Inflammatory macrophage treated with lipopolysaccharide for 4 hours (primary cell): ENCODE results near the gene CCDC40.
"Not testable (repeated sequence)": the region's sequence is repeated elsewhere in the genome, so short reads cannot be mapped to it uniquely, and the experiment has no call there.

ENCODE experiments used
- DNase-seq: peaks from one replicate; pipeline ENCODE4 v3.0.0-alpha.2; 2020

CCDC40 gene

DNA sequence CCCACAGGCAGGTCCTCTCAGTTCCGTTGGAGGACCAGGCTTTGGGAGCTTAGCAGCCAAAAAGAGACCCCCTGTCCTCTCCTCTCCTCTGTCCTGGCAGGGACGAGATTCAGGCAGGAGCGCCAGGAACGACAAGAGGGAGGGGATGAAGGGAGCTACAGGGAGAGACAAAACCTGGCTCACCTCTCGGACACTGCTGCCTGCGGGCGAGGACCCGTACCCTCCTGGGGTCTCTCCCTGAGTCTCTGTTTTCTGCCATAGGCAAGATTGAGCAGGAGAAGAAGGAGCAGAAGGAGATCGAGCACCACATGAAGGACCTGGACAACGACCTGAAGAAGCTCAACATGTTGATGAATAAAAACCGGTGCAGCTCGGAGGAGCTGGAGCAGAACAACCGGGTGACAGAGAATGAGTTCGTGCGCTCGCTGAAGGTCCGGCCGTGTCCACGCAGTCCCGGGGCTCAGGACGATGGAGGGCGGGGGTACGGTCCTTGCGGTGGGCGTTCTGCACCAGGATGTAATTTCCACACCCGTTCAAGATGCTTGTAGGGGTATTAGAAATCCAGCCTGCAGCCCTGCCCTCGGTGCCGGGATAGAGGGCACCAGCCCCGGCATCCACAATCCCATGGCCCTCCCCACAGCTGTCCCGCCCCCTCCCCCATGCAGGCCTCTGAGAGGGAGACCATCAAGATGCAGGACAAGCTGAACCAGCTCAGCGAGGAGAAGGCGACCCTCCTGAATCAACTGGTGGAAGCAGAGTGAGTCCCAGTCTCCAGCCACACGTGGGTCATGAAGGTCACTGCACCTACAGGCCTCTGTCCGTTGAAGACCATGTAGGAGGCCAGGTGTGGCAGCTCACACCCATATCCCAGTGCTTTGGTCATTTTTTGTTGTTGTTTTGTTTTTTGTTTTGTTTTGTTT is 51.2 kb downstream of the CCDC40 start:
- DNase-seq, result no peak

DNA sequence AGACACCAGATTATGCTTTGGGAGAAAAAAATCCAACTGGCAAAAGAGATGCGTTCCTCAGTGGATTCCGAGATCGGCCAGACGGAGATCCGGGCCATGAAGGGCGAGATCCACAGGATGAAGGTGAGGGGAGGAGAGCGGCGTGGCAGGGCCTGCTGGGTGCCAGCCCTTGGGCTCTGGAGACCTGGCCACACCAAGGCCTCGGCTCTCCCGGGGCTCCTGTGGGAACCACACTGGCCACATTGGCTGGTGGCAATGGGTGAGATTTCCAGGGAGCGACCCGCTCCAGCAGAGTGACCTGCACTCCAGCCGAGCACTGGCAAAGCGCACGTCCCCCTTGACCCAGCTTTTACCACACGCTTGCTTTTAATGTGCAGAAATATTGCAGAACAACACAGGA is 53.3 kb downstream of the CCDC40 start:
- DNase-seq, result no peak

DNA sequence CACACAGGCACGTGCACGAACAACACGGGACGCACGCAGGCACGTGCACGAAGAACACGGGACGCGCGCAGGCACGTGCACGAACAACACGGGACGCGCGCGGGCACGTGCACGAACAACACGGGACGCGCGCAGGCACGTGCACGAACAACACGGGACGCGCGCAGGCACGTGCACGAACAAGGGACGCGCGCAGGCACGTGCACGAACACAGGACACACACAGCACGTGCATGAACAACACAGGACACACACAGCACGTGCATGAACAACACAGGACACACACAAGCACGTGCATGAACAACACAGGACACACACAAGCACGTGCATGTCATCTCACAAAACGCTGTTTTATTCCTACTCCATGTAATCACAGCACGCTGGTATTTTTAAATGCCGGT is 53.7 kb downstream of the CCDC40 start:
- DNase-seq, result not testable (repeated sequence)

DNA sequence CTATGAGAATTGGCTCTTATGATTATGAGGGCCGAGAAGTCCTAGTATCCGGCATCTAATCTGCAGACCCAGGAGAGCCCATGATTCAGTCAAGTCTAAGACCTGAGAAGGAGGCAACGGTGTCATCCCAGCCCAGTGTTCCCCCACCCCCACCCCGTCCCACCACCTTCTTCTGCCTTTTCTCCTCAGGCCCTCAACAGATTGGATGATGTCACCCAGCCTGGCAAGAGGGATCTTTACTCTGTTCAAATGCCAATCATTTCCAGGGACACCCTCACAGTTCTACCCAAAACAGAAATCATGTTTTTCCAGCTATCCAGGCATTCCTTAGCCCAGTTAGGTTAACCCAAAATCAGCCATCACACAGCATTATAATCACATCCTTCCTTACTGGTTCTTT is 54.9 kb downstream of the CCDC40 start:
- DNase-seq, result peak; percentile 25

DNA sequence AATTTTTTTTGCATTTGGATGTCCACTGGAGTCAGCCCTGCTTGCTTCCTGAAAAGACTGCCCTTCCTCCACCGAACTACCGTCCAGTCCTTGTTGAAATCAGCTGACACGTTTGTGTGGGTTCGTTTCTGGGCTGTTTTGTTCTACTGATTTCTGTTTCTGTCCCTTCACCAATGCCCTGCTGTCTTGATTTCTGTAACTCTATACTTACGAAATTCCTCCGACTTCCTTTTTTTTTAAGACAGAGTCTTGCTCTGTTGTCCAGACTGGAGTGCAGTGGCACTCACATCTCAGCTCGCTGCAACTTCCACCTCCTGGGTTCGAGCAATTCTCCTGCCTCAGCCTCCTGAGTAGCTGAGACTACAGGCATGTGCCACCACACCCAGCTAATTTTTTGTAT is 56.5 kb downstream of the CCDC40 start:
- DNase-seq, result peak; percentile 97

DNA sequence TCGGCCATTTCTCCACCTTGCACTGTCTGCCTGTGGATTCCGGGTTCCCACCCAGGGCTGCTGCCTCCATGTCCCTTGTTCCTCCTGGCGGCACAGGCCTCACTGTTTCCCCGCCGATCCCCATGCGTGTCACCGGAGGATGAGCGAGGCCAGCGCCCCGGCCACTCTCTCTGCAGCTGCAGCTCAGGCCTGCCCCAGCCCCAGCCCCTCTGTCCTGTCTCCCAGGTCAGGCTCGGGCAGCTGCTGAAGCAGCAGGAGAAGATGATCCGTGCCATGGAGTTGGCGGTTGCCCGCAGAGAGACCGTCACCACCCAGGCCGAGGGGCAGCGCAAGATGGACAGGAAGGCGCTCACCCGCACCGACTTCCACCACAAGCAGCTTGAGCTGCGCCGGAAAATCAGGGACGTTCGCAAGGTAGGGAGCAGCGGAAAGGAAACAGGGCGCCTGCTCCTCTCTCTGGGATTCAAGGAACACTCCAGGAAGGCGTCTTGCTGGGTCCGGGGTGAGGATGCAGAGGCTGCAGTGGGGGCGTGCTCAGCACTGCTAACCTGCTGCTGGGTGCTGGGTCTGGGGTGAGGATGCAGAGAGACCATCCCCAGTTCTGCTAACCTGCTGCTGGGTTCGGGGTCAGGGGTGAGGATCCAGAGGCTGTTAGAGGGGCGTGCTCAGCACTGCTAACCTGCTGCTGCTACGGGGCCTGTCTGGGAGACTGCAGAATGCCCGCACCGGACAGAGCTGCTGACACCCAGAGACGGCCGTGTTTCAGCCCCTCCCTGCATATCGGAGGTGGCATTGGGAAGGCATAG is 58.8 kb downstream of the CCDC40 start:
- no peak for DNase-seq

DNA sequence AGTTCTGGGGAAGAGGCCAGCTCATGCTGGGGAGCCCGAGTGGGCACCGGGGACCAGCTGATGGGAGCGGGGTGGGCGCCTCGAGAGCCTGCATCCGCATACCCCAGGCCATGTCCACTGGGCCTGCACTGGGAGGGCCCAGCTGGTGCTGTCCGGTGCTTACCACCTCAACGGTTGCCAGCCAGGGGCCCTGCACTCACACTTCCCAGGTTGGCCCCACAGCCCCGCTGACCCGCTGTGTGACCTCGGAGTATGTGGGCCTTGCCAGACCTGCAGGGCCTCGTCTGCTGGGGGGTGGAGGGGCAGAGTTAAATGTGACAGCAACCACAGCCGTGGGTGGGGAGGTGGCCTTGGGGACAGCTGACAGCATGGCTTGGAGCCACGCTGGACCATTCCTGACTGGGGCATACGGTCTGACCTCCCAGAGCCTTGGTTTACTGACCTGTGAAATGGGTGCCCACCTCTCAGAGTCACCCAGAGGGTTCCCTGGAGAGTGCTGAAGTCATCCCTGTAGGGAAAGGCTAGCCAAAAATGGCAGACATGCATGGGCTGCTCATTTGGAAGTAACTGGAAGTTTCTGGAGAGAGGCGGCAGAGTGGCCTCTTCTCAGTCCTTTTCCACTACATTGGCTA is 59.5 kb downstream of the CCDC40 start:
- DNase-seq, result no peak

DNA sequence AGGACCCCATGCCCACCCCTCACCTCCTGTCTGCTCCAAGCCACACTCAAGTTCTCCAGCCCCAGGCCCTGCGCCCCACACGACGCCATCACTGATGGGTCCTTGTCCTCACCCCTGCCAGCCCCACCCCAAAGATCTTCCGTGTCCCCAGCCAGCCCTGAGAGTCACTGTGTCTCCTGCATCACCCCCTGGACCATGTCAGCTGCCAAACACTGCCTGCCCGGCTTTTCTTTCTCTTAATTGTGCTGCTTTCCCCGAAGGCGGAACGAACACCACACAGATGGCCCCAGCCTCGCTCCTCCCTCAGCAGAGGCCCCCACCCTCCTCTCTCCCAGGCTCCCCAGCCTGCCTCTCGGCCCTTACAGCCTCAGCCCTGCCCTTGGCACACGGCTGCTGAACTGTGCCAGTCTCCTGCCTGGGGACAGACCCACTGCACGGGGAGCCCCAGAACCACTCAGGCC is 60.1 kb downstream of the CCDC40 start:
- no peak for DNase-seq

DNA sequence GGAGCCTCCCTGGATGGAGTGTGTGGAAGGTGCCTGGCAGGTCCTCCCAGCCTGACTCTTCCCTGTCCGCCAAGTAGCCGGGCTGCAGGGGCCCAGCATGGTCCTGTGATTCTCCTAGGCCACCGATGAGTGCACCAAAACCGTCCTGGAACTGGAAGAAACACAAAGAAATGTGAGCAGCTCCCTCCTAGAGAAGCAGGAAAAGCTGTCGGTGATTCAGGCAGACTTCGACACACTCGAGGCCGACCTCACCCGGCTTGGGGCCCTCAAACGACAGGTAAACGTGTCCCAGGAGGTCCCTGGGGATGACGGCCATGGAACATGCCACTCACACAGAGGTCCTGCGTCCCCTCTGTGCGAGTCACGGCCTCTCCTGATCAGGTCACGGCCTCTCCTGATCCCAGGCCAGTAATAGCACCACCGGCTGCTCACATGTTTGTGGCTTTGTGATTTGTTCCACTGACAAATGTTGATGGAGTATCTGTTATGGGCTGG is 60.7 kb downstream of the CCDC40 start:
- DNase-seq, result no peak

DNA sequence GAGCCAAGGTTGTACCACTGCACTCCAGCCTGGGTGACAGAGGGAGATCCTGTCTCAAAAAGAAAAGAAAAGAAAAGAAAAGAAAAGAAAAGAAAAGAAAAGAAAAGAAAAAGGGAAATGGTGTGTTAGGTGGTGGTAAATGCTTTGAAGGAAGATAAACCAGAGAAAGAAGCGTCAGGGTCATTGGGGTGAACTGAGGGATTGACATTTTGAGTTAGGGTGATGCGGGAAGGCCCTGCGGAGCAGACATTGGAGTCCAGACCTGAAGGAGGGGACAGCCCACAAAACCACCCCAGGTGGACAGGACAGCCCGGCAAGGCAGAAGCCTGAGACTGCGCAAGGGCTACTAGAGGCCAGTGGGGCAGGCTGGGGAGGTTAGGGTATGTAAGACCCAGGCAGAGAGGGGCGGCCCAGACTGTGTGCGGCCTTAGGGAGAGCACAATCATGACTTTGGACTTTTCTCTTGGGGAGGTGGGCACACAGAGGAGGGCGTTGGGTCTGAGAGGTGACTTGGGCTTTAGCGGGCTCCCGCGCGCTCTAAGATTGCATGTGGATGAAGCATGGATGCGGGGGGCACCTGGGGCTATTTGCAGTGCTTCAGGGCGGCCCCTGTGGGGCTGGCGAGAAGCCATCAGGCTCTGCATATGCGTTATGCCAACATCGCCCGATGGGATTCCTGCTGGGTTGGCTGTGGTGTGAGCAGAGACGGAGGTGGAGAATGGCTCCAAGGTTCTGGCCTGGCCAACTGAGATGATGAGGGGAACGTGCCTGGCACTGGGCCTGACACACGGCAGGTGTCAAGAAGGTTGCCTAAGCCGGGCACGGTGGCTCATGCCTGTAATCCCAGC is 61.6 kb downstream of the CCDC40 start:
- DNase-seq, result no peak

DNA sequence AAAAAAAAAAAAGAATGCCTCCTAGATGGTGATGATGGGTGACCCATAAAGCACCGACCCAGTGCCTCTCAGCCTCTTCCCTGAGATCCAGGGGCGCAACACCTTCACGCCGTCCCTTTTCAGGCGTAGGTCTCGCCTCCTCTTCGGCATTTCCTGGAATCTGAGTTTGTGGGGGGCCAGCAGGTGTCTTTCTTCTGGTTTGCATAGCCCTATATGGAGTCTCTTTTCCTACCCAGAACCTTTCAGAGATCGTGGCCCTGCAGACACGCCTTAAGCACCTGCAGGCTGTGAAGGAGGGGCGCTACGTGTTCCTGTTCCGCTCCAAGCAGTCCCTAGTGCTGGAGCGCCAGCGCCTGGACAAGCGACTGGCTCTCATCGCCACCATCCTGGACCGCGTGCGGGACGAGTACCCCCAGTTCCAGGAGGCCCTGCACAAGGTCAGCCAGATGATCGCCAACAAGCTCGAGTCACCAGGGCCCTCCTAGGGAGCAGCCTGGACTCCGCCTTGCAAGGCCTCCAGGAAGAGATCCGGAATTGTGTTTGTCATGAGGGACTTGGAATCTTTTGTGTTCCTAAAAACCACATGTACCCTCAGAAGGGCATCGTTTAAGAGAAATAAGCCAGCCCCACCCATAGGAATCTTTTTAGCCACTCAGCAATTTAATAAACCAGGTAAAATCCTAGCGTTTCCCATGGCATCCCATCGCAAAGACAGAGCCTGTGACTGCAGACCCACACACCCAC is 63.0 kb downstream of the CCDC40 start:
- DNase-seq, result no peak

DNA sequence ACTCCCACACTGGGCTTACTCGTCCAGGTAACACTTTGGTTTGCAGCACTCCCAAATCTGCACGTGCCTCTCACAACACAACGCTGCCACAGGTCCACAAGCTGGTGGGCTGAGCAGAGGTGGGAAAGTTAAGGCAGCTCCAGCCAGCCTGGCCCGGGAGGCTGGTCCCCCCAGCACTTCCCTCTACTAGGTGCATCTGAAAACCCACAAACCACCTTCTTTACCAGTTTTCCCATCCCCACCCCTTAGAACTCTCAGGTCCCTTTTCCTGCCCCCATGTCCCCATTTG is 63.5 kb downstream of the CCDC40 start:
- no peak for DNase-seq

DNA sequence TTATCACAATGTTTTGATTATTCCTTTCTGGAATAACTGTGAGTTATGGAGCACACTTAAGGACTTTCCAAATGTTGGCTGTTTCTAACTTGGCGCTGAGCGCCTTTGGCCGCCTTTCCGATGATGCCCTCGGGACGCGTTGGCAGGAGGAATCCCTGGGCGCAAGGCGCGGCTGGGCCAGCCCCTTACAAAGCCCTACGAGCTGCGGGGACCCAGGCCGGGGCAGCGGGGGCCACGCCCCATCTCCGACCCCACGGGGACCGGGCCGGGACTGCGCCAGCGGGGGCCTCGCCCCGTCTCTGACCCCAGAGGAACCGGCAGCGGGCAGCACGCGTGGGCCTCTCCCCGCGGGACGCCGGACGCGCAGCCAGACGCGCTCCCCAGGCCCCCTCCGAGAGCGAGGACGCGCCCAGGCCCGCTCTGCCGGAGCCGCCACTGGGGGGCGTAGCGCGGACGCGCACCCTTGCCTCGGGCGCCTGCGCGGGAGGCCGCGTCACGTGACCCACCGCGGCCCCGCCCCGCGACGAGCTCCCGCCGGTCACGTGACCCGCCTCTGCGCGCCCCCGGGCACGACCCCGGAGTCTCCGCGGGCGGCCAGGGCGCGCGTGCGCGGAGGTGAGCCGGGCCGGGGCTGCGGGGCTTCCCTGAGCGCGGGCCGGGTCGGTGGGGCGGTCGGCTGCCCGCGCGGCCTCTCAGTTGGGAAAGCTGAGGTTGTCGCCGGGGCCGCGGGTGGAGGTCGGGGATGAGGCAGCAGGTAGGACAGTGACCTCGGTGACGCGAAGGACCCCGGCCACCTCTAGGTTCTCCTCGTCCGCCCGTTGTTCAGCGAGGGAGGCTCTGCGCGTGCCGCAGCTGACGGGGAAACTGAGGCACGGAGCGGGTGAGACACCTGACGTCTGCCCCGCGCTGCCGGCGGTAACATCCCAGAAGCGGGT is 64.8 kb downstream of the CCDC40 start, which contains the start of gene GAA:
Gene GAA, plus strand, starts transcription at position 571 of the 935 bp plus-strand sequence. CDS start 3,006 bp downstream, outside the sequence.
- DNase-seq, result peak; percentile 84

DNA sequence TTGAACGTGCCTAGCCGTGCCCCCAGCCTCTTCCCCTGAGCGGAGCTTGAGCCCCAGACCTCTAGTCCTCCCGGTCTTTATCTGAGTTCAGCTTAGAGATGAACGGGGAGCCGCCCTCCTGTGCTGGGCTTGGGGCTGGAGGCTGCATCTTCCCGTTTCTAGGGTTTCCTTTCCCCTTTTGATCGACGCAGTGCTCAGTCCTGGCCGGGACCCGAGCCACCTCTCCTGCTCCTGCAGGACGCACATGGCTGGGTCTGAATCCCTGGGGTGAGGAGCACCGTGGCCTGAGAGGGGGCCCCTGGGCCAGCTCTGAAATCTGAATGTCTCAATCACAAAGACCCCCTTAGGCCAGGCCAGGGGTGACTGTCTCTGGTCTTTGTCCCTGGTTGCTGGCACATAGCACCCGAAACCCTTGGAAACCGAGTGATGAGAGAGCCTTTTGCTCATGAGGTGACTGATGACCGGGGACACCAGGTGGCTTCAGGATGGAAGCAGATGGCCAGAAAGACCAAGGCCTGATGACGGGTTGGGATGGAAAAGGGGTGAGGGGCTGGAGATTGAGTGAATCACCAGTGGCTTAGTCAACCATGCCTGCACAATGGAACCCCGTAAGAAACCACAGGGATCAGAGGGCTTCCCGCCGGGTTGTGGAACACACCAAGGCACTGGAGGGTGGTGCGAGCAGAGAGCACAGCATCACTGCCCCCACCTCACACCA is 65.7 kb downstream of the CCDC40 start:
- peak; percentile 62 for DNase-seq

DNA sequence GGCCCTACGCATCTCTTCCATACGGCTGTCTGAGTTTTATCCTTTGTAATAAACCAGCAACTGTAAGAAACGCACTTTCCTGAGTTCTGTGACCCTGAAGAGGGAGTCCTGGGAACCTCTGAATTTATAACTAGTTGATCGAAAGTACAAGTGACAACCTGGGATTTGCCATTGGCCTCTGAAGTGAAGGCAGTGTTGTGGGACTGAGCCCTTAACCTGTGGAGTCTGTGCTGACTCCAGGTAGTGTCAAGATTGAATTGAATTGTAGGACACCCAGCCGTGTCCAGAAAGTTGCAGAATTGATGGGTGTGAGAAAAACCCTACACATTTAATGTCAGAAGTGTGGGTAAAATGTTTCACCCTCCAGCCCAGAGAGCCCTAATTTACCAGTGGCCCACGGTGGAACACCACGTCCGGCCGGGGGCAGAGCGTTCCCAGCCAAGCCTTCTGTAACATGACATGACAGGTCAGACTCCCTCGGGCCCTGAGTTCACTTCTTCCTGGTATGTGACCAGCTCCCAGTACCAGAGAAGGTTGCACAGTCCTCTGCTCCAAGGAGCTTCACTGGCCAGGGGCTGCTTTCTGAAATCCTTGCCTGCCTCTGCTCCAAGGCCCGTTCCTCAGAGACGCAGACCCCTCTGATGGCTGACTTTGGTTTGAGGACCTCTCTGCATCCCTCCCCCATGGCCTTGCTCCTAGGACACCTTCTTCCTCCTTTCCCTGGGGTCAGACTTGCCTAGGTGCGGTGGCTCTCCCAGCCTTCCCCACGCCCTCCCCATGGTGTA is 66.4 kb downstream of the CCDC40 start:
- DNase-seq, result no peak

DNA sequence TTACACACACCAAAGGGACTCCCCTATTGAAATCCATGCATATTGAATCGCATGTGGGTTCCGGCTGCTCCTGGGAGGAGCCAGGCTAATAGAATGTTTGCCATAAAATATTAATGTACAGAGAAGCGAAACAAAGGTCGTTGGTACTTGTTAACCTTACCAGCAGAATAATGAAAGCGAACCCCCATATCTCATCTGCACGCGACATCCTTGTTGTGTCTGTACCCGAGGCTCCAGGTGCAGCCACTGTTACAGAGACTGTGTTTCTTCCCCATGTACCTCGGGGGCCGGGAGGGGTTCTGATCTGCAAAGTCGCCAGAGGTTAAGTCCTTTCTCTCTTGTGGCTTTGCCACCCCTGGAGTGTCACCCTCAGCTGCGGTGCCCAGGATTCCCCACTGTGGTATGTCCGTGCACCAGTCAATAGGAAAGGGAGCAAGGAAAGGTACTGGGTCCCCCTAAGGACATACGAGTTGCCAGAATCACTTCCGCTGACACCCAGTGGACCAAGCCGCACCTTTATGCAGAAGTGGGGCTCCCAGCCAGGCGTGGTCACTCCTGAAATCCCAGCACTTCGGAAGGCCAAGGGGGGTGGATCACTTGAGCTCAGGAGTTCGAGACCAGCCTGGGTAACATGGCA is 67.1 kb downstream of the CCDC40 start:
- no peak for DNase-seq

DNA sequence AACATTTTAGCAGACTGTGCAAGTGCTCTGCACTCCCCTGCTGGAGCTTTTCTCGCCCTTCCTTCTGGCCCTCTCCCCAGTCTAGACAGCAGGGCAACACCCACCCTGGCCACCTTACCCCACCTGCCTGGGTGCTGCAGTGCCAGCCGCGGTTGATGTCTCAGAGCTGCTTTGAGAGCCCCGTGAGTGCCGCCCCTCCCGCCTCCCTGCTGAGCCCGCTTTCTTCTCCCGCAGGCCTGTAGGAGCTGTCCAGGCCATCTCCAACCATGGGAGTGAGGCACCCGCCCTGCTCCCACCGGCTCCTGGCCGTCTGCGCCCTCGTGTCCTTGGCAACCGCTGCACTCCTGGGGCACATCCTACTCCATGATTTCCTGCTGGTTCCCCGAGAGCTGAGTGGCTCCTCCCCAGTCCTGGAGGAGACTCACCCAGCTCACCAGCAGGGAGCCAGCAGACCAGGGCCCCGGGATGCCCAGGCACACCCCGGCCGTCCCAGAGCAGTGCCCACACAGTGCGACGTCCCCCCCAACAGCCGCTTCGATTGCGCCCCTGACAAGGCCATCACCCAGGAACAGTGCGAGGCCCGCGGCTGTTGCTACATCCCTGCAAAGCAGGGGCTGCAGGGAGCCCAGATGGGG is 68.0 kb downstream of the CCDC40 start:
- DNase-seq, result no peak

DNA sequence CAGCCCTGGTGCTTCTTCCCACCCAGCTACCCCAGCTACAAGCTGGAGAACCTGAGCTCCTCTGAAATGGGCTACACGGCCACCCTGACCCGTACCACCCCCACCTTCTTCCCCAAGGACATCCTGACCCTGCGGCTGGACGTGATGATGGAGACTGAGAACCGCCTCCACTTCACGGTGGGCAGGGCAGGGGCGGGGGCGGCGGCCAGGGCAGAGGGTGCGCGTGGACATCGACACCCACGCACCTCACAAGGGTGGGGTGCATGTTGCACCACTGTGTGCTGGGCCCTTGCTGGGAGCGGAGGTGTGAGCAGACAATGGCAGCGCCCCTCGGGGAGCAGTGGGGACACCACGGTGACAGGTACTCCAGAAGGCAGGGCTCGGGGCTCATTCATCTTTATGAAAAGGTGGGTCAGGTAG is 68.5 kb downstream of the CCDC40 start:
- DNase-seq, result no peak
